Activated CD4-positive, alpha-beta T cell treated with anti-CD3 and anti-CD28 coated beads, Interleukin-2, amount 50 U/mL, for 24 hours (primary cell): ENCODE data around the gene ABCC3.
A peak's percentile ranks its signal among the peaks of the same experiment; 100 is the strongest.

Source experiments
- DNase-seq, 2 donors: peaks; one replicate each; pipeline ENCODE4 v3.0.0-alpha.2; 2020; ENCODE audit warnings: low read depth in 1 of 2, low spot score in 1 of 2

The ABCC3 gene

GRCh38 chr17:50641357-50641756 is 6.7 kb downstream of the ABCC3 start:
- DNase-seq, result no peak

GRCh38 chr17:50642071-50642721 is 7.5 kb downstream of the ABCC3 start:
- no peak for DNase-seq

GRCh38 chr17:50642722-50643656 is 8.3 kb downstream of the ABCC3 start:
- DNase-seq, result no peak

- DNase-seq, result no peak
These were observed 11.3 kb downstream of the ABCC3 start for GRCh38 chr17:50645748-50646682.

GRCh38 chr17:50647187-50647586 is 12.5 kb downstream of the ABCC3 start:
- DNase-seq, result no peak

GRCh38 chr17:50649042-50649908 is 14.6 kb downstream of the ABCC3 start:
- no peak for DNase-seq

GRCh38 chr17:50651661-50652060 is 17.0 kb downstream of the ABCC3 start:
- DNase-seq, result no peak

GRCh38 chr17:50653738-50654137 is 19.1 kb downstream of the ABCC3 start:
- DNase-seq, result no peak

GRCh38 chr17:50656509-50656908 is 21.8 kb downstream of the ABCC3 start:
- no peak for DNase-seq

GRCh38 chr17:50657054-50657453 is 22.4 kb downstream of the ABCC3 start:
- no peak for DNase-seq

GRCh38 chr17:50657627-50658026 is 22.9 kb downstream of the ABCC3 start:
- DNase-seq, result no peak

- DNase-seq, result no peak
These were observed 23.9 kb downstream of the ABCC3 start for GRCh38 chr17:50658616-50659015.

- no peak for DNase-seq
These were observed 24.5 kb downstream of the ABCC3 start for GRCh38 chr17:50659179-50659578.

- no peak for DNase-seq
These were observed 25.6 kb downstream of the ABCC3 start for GRCh38 chr17:50660042-50660886.

- DNase-seq, result no peak
These were observed 26.2 kb downstream of the ABCC3 start for GRCh38 chr17:50660887-50661345.

- no peak for DNase-seq
These were observed 26.7 kb downstream of the ABCC3 start for GRCh38 chr17:50661348-50661747.

- peak in 1 of 2 donors; percentile 13 for DNase-seq
These were observed 27.2 kb downstream of the ABCC3 start for GRCh38 chr17:50661795-50662391.

- no peak for DNase-seq
These were observed 28.0 kb downstream of the ABCC3 start for GRCh38 chr17:50662632-50663225.
